Ramos (cell line): Measurements from ENCODE around the gene ADGRF4.

Experiments used
- in situ Hi-C: fragments of 300-500 bp; cut with MboI; formaldehyde crosslinking; loops from one replicate; pipeline ENCODE4 v1.14.3; 2022; ENCODE audit warnings: low sequenced_read_pairs; ENCODE audit not compliant: unreplicated experiment

ADGRF4 gene

DNA sequence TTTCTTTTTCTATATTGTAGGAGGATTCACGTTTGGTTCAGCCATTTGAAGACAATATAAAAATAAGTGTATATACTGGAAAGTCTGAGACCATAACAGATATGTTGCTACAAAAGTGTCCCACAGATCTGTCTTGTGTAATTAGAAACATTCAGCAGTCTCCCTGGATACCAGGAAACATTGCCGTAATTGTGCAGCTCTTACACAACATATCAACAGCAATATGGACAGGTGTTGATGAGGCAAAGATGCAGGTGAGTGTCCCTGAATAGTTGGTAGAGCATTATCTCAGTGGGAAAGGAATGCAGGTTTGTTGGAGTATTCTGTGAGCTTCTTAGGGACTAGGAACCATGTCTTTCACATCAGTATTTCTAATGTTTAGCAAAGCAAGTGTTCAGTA lies 18.3 kb upstream of the ADGRF4 start:
- in situ Hi-C loops: no loop called here

DNA sequence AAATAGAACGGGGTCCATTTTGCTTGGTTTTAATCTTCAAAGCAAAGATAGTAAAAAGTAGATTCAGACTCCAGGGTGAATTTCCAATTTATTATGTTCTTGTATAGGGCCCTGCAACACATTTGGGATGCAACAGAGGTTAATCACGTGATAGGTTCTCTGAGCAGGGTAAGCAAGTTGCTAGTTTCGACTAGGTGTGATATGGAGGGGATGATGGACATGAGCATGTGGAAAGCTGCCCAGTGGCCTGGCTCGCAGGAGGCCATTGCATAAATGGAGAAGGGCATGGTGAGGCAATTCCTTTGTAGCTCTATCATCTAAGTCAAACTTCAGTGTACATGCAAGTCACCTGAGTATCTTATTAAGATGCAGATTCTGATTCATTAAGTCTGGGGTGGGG lies 17.7 kb upstream of the ADGRF4 start:
- in situ Hi-C loops: no loop called here

DNA sequence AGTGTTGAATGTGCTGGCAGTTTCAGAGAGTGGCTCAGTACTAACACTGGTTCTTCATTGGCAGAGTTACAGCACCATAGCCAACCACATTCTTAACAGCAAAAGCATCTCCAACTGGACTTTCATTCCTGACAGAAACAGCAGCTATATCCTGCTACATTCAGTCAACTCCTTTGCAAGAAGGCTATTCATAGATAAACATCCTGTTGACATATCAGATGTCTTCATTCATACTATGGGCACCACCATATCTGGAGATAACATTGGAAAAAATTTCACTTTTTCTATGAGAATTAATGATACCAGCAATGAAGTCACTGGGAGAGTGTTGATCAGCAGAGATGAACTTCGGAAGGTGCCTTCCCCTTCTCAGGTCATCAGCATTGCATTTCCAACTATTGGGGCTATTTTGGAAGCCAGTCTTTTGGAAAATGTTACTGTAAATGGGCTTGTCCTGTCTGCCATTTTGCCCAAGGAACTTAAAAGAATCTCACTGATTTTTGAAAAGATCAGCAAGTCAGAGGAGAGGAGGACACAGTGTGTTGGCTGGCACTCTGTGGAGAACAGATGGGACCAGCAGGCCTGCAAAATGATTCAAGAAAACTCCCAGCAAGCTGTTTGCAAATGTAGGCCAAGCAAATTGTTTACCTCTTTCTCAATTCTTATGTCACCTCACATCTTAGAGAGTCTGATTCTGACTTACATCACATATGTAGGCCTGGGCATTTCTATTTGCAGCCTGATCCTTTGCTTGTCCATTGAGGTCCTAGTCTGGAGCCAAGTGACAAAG lies 17.0 kb upstream of the ADGRF4 start:
- in situ Hi-C loops: no loop called here

DNA sequence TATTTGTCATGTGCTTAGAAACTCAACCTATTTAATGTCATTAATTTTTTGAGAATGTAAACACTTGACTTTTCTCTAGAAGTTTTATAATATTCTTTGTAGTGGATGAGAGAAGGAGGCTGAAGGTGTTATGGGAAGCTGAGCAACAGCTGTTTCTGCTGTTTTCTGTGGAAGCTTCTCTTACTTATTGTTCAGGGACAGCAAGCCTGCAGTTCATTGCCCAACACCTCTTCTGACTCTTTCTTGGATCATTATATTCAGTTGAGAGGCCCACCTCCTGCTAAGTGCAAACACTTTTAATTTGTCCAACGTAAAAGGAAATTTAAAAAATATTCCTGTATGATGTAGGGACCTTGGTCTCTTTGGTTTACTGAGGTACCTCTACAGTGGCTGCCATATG lies 12.0 kb upstream of the ADGRF4 start:
- in situ Hi-C loops: no loop called here

DNA sequence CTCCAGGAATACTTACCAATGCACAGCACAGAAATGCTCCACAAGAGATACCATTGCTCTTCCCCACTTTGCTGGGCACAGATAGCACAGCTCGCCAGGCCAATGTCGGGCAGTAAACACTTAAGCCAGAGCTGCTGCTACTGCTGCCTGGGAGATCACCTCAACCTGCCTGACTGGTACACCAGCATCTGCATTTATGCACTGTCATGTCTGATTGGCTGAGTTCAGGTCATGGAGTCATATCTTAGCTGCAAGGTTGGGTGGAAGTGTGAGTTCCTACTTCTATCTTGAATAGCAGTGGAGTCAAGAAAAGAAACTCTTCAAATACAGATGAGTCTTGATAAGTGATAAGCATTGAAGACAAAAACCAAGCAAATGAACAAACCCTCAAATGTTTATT lies 10.9 kb upstream of the ADGRF4 start:
- in situ Hi-C loops: no loop called here

DNA sequence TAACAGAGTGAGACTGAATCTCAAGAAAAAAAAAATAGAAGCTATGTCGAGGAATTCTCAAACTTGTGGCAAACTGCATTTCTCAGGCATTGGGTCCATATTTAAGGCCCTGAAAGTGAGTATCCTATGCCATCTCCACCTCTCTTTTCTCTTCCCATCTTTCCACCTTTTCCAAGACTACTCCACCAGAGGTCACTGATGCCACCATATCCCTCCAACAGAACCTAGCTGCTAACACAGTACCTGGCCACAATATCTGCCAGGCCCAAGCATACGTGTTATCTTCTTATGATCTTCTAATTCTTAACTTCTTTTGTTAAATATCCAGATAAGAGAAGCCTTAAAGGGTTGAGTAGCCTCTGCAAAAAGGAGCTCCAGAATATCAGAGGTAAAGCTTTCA lies 8.2 kb upstream of the ADGRF4 start:
- in situ Hi-C loops: no loop called here

DNA sequence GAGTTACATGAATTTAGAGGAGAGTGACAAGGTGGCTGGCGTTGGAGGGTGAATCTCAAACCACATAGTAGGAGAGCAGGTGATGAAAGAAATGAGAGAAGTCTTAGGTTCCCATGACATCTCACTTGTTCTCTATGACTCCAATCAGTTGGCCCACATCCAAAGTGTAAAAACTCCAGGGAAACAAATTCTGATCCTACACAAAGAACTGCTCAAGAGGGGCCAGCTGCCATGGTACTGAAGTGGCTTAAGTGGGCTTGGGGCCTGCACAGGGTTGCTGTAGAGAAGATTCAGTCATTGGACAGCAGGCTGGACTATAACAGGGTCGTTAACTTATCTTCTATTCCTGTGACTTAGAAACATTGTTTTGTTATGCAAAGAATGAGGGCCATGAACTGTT lies 7.6 kb upstream of the ADGRF4 start:
- in situ Hi-C loops: no loop called here

DNA sequence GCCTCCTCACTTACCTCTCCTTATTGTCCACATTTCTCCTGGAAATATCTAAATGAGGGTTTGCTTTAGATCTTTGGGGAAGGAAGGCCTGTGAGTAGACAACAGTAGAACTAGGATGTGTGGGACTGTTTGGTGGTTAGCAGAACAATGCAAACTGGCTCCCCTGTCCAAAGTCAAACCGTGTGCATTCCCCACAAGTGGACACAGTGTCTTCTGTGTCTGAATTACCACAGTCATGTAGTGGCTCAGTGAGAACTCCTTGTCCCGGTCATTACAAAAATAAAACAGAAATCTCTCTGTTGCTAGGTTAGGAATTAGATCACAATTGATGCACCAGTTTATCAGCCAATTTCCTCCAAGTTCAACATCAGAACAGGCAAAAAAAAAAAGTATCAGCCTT lies 455 bp upstream of the ADGRF4 start:
- in situ Hi-C loops: no loop called here

DNA sequence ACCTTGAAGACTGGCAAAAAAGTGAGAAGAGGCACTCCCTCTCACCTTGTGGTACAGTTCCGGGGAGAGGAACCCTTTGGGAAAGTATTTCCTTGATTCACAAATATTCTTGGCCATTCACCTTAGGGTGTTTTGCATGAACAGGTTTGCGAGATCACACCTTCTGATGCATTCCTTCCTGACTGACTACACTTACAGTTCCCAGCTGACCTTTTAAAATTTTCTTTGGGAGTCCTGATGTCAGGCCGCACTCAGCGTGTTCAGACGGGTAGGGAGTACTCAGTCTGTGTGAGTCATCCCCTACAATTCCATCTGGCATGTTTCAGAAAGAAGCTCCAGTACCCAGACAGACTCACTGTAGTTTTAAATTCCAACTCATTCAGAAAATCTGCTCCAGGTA lies 1.7 kb downstream of the ADGRF4 start:
- in situ Hi-C loops: no loop called here

DNA sequence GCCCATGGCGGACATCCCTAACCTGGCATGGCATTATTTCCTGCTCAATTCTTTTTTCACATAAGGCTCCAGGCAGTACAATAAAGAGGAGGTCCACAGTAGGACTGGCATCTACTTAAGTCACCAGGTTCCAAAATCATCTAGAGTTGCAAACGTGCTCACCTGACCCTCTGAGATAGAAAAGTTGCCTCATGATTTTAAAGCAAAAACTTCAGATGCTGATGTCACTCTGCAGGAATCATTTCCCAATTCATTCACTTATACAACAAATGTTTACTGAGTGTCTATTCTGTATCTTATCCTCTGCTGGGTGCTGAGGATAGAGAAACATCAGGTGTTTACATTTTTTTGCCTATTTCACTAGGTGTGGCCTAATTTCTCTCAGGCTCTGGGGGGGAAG lies 2.2 kb downstream of the ADGRF4 start:
- in situ Hi-C loops: no loop called here

DNA sequence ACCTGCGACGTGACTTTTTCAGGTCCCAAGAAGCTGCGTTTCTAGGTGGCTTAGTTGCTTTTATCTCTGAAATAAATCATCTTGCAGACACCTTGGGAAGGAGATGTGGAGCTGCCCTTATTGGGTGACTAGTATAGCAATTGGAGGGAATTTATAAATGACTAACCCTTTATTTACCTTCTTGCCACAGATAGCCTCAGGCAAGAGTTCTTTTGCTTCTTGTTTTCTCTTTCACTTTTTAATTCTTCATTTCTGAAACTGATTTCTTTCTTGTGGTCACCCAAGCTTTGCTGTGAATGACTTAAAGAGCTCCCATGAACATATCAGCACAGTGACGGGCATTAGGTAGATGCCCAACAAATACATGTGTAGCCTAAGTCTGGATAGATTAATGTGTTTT lies 3.0 kb downstream of the ADGRF4 start:
- in situ Hi-C loops: no loop called here

DNA sequence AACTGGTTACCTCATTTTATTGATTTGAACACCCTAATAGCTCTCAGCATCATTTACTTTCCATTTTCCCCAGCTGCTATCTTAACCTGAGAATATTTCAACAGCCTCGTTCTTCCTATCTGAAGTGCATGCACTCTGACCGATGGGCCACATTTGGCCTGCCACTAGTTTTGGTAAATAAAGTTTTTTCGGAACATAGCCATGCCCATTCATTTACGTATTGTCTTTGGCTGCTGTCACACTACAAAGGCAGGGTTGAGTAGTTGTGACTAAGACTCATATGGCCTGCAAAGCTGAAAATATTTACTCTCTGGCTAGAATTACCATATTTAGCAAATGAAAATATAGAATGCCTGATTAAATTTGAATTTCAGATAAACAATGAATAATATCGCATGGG lies 10.8 kb downstream of the ADGRF4 start:
- in situ Hi-C loops: no loop called here

DNA sequence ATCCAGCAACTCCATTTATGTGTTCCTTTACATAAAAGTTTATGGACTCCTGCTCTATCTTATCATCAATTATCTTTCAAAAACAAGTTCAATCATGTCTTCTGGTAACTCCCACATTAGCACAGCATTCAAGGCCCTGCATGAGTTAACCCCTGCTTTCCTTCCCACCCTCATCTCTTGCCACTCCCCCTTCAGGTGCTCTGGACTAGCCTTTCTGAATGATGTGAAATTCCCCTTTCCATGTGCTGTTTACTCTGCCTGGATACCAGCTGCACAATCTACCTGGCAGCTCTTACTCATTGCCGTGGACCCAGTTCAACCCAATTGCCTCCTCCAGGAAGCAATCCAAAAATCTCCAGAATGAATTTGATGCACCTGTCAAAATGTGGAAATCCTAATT lies 11.9 kb downstream of the ADGRF4 start:
- in situ Hi-C loops: no loop called here

DNA sequence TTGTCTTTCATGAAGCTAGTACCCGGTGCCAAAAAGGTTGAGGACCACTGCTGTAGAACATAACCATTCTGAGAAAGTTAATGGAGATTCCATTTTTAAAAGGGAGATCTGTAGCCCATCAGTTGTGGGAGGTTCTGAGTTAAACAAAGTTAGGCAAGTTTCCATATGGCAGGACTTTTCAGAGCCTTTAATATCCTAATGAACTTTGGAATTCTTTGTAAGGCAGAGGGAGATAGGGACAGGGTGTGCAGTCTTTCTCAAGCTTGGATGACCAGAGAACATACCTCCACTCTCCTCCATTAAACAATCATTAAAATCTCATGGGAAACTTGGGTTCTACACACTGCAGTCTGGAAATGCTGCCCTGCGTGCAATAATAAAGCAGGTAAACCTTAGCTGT lies 14.8 kb downstream of the ADGRF4 start:
- in situ Hi-C loops: no loop called here

DNA sequence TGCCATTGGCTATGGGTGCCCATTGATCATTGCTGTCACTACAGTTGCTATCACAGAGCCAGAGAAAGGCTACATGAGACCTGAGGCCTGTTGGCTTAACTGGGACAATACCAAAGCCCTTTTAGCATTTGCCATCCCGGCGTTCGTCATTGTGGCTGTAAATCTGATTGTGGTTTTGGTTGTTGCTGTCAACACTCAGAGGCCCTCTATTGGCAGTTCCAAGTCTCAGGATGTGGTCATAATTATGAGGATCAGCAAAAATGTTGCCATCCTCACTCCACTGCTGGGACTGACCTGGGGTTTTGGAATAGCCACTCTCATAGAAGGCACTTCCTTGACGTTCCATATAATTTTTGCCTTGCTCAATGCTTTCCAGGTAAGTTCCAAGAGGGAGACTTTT lies 16.4 kb downstream of the ADGRF4 start:
- in situ Hi-C loops: no loop called here

DNA sequence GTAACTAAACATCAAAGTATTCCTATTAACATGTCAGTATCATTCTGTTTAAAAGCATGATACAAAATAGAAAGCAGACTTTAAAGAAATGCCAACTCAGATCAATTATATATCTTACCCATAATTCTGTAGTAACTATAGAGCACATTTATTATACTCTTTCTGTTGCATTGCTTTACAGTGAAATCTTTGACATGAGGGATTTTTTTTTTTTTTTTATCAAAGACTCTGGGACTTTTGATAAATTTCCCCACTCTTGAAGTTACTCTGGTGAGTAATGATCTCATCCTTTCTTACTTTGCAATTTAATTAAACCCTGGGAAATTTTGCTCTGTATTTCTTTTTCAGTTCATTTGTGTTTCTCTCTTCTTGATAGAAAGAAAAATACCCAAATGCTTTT lies 17.4 kb downstream of the ADGRF4 start:
- in situ Hi-C loops: no loop called here

DNA sequence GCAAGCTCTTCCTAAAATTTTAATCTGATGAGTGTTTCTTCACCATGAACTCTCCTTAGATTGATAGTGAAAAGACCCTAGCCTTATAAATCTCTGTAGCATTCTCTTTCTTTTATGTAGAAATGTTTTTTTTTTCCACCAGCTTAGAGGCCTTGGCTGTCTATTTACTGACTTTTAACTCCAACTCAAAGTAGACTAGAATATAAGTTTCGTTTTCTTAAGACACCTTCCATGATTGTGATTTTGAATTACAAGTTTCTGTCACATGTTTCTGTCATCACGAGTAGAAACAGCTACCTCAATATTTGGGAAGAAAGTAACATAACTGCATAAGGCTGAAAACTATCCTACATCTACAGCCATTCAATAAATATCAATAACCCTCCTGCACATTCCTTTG lies 17.8 kb downstream of the ADGRF4 start:
- in situ Hi-C loops: no loop called here

DNA sequence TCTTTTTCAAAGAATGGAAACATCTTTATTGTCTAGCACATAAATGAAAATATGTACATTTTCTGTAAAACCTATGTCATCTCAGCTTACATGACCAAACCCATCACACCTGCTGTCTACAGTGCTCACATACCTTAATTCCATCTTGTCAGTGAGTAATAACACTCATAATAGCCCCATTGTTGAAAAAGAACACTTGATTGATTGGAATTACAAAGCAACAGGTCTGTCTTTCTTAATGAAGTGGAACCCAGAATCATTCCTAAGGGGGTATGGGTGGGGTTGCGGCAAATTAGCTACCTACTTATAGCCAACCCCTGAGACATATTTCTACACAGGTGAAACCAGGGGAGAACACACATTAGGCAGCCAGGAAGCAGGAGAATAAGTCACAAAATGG lies 20.2 kb downstream of the ADGRF4 start:
- in situ Hi-C loops: no loop called here

DNA sequence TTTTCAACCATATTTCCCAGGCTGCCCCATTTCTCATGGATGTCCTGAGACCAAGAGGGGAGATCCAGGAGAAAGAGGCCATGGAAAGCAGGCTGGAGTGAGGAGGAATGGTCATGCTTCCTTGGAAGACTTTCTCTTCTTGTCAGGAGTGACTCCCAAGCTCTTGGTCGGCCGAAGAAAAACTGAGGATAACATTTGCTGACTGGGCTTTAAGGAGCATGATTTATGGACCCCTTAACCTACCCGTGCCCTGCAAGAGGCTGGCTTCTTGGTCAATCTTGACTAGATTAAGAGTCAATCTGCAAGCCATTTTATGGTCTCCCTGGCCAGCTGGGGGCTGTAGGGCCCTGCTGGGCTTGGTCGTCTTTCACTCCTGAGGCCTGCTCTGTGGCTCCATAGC lies 22.8 kb downstream of the ADGRF4 start:
- in situ Hi-C loops: no loop called here

DNA sequence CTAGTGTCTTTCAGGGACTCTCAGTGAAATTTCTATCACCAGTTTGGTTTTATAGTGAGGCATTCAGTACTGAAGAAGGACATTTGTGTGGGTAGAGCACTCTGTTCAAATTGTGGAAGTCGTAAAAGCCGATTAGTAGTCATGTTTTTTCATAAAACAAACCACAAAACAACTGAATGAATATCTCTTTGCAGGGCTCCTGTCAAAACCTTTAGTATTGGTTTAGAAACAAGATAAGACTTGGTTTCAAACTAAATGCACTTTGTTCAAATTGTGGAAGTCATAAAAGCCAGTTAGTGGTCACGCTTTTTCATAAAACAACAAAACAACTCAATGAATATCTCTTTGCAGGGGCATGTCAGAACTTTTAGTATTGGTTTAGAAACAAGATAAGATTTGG lies 23.8 kb downstream of the ADGRF4 start:
- in situ Hi-C loops: no loop called here

DNA sequence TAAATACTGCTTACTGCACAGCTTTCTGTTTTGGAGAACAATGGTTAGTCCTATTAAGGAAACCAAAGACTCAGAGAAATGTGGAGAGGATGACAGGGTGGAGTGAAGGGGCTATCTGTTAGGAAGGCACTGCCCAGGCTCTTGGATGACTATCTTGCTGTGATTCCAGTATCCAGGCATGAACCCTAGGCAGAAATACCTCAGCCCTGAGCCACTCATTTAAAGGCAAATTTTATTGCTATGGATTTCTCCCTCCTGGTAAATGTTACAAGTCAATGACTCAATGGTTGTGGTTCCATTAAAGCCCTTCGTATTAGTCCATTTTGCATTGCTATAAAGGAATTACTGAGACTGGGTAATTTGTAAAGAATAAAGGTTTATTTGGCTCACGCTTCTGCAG lies 25.9 kb downstream of the ADGRF4 start:
- in situ Hi-C loops: no loop called here

DNA sequence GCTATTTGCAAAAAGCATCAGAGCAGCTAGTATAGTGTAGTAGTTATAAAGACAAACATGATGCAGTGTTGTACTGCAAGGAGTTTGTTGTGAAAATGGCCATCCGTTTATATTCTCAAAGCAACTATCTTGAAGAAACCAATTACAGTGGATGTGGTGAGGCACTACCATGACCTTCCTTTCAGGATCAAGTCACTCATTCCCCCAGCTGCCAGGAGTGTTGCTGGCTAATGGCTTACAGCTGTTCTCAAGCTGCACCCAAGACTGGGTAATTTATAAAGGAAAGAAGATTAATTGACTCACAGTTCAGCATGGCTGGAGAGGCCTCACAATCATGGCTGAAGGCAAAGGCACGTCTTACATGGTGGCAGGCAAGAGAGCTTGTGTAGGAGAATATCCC lies 29.0 kb downstream of the ADGRF4 start:
- in situ Hi-C loops: loop anchor here (25.0 kb wide), 1 partner anchor 315 kb away; no protein-coding TSS in a partner anchor

DNA sequence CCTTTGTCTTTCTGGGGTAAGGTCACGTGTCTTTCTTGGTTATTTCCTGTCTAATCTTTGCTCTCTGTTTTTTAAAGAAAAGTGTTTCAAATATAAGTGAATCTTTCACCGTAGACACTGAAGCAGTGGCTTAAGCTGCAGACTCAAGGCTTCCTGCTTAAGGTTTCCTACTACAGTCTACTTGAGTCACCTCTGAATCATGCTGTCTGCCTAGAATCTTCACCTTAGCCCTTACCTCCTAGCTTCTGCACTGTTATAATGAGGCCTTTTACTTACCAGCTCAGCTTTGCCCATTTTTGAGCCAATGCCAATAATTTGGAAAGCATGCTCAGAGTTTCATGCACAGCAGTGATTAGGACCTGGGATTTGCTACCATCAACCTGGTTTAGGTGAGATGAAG lies 30.6 kb downstream of the ADGRF4 start:
- in situ Hi-C loops: loop anchor here (25.0 kb wide), 1 partner anchor 317 kb away; no protein-coding TSS in a partner anchor
